ENCODE data around the gene EPS8L3.

EPS8L3 gene

DNA sequence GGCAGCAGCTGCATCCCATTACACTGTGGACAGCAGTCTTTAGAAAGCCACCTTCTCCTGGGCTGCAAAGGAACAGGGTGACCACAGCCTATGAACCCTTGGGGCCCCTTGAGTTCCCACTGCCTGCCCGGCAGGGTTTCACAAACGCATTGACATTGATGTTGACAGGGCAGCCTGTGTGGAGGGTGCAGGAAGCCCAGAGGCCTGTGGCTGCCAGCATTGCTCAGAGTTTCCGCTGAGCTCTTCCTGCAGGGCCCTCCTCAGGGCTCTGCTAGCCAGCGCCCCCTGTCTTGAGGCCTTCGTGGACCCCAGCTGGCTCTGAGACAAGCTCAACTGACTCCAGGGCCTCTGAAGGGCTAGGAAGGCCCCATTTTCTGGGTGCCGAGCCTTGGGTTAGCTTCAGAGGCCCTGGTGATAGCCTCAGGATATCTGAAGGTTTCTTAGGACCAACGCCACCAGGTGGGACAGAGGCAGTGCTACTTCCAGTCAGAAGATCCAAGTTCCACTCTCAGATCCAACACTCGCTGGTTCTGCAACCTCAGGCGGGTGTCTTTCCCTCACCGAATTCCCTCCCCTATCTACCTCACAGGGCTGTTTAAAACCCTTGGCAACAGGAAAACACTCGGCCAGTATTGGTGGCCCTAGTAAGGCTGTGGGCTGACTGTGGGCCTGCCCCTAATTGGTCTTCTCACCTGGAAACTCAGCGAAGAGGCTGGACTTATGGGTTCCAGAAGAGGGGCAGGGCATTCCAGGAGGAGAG lies 27.2 kb upstream of the EPS8L3 start:
- no peaks in the 10 kb centered on the region for H3K9me3 ChIP-seq (ENCODE audit: control insufficient read depth, low read length)
- no peaks in the 10 kb centered on the region for H3K27me3 ChIP-seq (ENCODE audit: control insufficient read depth, insufficient read depth, low read length)
- no peak overlapping the region for H3K9ac ChIP-seq (ENCODE audit: low read length)
- no peak overlapping the region for H3K4me3 ChIP-seq (ENCODE audit: low read length)
- peaks cover 73% of the 10 kb centered on the region for H3K4me1 ChIP-seq (ENCODE audit: control insufficient read depth, insufficient read depth, low read length)
- H3K36me3 ChIP-seq (ENCODE audit: control insufficient read depth, insufficient read depth, low read length), result no peaks in the 10 kb centered on the region

DNA sequence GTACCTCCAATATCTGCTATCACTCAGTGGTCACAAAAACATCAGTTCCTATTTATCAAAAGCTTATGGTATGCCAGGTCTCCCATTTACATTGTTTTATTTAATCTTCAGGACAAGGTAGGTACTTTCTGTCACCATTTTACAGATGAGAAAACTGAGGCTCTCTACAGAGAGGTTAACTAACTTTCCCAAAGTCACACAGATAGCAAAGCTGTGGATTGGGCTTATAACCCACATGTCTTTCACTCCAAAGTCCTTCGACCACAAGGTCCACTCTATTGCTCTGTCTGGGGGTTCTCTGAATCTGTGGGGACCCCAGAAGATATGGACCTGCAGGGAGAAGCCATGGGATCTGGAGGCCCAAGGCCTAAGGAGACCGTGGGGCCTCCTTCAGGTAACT lies 26.6 kb upstream of the EPS8L3 start:
- no peaks in the 10 kb centered on the region for H3K9me3 ChIP-seq (ENCODE audit: control insufficient read depth, low read length)
- no peak overlapping the region for H3K4me3 ChIP-seq (ENCODE audit: low read length)
- no peaks in the 10 kb centered on the region for H3K36me3 ChIP-seq (ENCODE audit: control insufficient read depth, insufficient read depth, low read length)
- H3K9ac ChIP-seq (ENCODE audit: low read length), result no peak overlapping the region
- H3K4me1 ChIP-seq (ENCODE audit: control insufficient read depth, insufficient read depth, low read length), result peaks cover 73% of the 10 kb centered on the region
- no peaks in the 10 kb centered on the region for H3K27me3 ChIP-seq (ENCODE audit: control insufficient read depth, insufficient read depth, low read length)

- Histone ChIP-seq H3K9ac (ENCODE audit: low read length) (no peak overlapping the region), H3K36me3 (ENCODE audit: control insufficient read depth, insufficient read depth, low read length) (no peaks in the 10 kb centered on the region), H3K4me3 (ENCODE audit: low read length) (no peak overlapping the region), H3K9me3 (ENCODE audit: control insufficient read depth, low read length) (no peaks in the 10 kb centered on the region), H3K27me3 (ENCODE audit: control insufficient read depth, insufficient read depth, low read length) (no peaks in the 10 kb centered on the region), H3K4me1 (ENCODE audit: control insufficient read depth, insufficient read depth, low read length) (peaks cover 70% of the 10 kb centered on the region)
Observed at GRCh38 chr1:109789551-109790180, 25.9 kb upstream of the EPS8L3 start.

DNA sequence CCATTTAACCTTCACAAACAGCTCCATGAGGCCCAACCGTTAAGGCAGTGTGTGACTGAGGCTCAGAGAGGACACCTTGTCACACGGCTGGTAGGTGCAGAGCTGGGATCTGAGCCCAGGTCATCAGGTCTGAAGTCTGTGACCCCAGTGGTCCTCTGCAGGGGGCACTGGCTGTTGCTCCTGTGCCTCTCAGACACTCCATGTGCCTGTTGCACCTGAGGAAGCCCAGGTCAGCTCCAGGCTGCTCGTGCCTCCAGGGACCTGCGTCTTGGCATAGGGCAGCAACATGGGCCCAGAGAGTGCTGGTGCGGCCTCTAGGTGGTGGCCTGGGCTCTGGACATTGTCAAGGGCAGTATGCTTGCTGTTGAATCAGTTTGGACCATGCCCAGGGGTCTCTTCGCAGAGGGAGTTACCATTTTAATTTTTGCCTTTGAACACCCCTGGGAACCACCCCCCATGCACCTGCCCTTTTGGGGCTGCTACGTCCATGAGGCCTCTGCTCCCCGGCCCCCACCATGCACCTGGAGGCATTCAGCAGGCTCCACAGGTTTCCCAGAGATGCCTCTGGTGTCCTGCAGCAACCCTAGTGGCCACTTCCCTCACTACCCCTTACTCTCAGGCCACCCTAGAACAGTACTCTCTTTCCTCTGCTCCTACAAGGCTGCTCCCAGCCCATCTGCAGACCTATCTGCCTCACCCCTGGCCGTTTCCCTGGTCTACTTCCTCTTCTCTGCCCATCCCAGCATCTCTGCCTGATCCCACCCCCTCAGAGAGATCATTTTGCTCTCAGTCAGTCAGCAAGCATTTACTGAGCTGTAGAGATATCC lies 25.2 kb upstream of the EPS8L3 start:
- no peaks in the 10 kb centered on the region for H3K27me3 ChIP-seq (ENCODE audit: control insufficient read depth, insufficient read depth, low read length)
- H3K36me3 ChIP-seq (ENCODE audit: control insufficient read depth, insufficient read depth, low read length), result no peaks in the 10 kb centered on the region
- no peaks in the 10 kb centered on the region for H3K9me3 ChIP-seq (ENCODE audit: control insufficient read depth, low read length)
- H3K4me3 ChIP-seq (ENCODE audit: low read length), result no peak overlapping the region
- peaks cover 70% of the 10 kb centered on the region for H3K4me1 ChIP-seq (ENCODE audit: control insufficient read depth, insufficient read depth, low read length)
- H3K9ac ChIP-seq (ENCODE audit: low read length), result no peak overlapping the region

GRCh38 chr1:109787845-109788601 lies 24.3 kb upstream of the EPS8L3 start:
- H3K4me3 ChIP-seq (ENCODE audit: low read length), result no peak overlapping the region
- H3K9me3 ChIP-seq (ENCODE audit: control insufficient read depth, low read length), result no peaks in the 10 kb centered on the region
- no peaks in the 10 kb centered on the region for H3K27me3 ChIP-seq (ENCODE audit: control insufficient read depth, insufficient read depth, low read length)
- H3K36me3 ChIP-seq (ENCODE audit: control insufficient read depth, insufficient read depth, low read length), result no peaks in the 10 kb centered on the region
- H3K9ac ChIP-seq (ENCODE audit: low read length), result no peak overlapping the region
- H3K4me1 ChIP-seq (ENCODE audit: control insufficient read depth, insufficient read depth, low read length), result peaks cover 72% of the 10 kb centered on the region

DNA sequence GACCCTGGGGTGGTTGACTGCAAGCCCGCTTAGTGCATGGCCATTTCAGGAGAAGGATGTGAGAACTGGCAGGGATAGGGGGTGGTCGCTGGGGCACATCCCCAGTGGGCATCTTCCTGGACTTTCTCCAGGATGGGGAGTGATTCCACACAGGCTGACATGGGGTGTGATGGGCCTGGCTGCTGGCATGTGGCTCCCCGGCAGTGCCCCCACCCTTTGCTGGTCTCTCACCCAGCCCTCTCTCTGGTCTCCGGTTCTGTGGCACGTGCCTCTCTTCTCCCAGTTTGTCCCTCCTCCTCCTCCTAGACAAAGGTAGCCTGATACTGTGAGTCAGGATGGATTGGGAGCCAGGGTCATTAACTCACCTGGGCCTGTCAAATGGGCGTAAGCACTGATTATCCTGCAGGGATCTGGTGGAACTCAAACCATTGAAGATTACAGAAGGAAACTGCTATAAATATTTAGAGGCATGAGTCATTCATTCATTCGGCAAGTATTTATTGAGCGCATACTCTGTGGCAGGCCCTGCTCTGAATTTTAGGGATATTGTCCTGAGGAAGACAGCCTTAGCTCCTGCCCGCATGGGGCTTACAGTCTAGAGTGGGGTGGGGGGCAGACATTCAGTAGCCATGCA lies 23.6 kb upstream of the EPS8L3 start:
- Histone ChIP-seq H3K4me1 (ENCODE audit: control insufficient read depth, insufficient read depth, low read length) (peaks cover 71% of the 10 kb centered on the region), H3K36me3 (ENCODE audit: control insufficient read depth, insufficient read depth, low read length) (no peaks in the 10 kb centered on the region), H3K27me3 (ENCODE audit: control insufficient read depth, insufficient read depth, low read length) (no peaks in the 10 kb centered on the region), H3K9ac (ENCODE audit: low read length) (no peak overlapping the region), H3K9me3 (ENCODE audit: control insufficient read depth, low read length) (no peaks in the 10 kb centered on the region), H3K4me3 (ENCODE audit: low read length) (no peak overlapping the region)

DNA sequence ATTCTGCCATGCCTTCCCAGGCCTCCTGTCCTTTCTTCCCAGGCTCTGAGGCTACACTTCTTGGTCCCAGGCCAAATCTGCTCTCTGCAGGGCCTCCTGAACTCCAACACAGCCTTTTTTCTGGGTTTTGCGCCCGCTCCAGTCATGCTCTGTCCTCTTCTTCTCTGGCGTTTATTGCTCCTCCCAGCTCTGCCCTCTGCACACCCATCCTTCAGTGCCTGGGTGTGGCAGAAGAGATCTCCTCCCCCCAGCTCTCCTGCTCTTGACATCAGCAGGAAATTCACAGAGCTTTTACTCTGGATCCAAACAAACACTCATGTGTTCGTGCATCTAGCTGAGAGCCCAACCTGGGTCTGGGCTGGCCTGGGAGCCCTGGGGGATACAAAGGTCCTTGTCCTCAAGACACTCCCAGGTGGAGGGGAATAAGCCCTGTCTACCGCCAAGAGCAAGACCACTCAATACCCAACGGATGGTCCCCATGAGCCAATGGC lies 22.9 kb upstream of the EPS8L3 start:
- H3K4me1 ChIP-seq (ENCODE audit: control insufficient read depth, insufficient read depth, low read length), result peaks cover 63% of the 10 kb centered on the region
- H3K9ac ChIP-seq (ENCODE audit: low read length), result no peak overlapping the region
- H3K27me3 ChIP-seq (ENCODE audit: control insufficient read depth, insufficient read depth, low read length), result no peaks in the 10 kb centered on the region
- H3K4me3 ChIP-seq (ENCODE audit: low read length), result no peak overlapping the region
- no peaks in the 10 kb centered on the region for H3K36me3 ChIP-seq (ENCODE audit: control insufficient read depth, insufficient read depth, low read length)
- no peaks in the 10 kb centered on the region for H3K9me3 ChIP-seq (ENCODE audit: control insufficient read depth, low read length)

DNA sequence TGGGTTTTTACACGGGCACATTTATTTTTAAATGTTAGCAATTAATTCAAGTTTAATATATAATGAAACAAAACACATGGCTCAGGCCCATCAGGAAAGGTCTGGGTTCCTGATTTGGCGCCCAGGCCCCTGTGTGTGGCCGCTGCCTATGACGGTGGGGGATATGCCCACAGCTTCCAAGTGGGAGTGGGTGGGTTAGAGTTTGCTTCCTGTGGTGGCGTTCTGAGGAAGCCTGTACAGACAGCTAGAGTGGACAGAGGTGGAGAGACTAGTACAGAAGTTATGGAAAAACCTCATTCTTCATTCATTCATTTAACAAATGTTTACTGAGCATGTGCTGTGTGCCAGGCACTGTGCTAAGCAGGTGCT lies 22.4 kb upstream of the EPS8L3 start:
- H3K4me3 ChIP-seq (ENCODE audit: low read length), result no peak overlapping the region
- peaks cover 59% of the 10 kb centered on the region for H3K4me1 ChIP-seq (ENCODE audit: control insufficient read depth, insufficient read depth, low read length)
- H3K36me3 ChIP-seq (ENCODE audit: control insufficient read depth, insufficient read depth, low read length), result no peaks in the 10 kb centered on the region
- no peaks in the 10 kb centered on the region for H3K9me3 ChIP-seq (ENCODE audit: control insufficient read depth, low read length)
- H3K27me3 ChIP-seq (ENCODE audit: control insufficient read depth, insufficient read depth, low read length), result no peaks in the 10 kb centered on the region
- no peak overlapping the region for H3K9ac ChIP-seq (ENCODE audit: low read length)

- Histone ChIP-seq H3K36me3 (ENCODE audit: control insufficient read depth, insufficient read depth, low read length) (no peaks in the 10 kb centered on the region), H3K4me3 (ENCODE audit: low read length) (no peak overlapping the region), H3K9ac (ENCODE audit: low read length) (no peak overlapping the region), H3K4me1 (ENCODE audit: control insufficient read depth, insufficient read depth, low read length) (peaks cover 57% of the 10 kb centered on the region), H3K27me3 (ENCODE audit: control insufficient read depth, insufficient read depth, low read length) (no peaks in the 10 kb centered on the region), H3K9me3 (ENCODE audit: control insufficient read depth, low read length) (no peaks in the 10 kb centered on the region)
Observed at GRCh38 chr1:109785446-109786111, 21.9 kb upstream of the EPS8L3 start.

- Histone ChIP-seq H3K4me3 (ENCODE audit: low read length) (no peak overlapping the region), H3K27me3 (ENCODE audit: control insufficient read depth, insufficient read depth, low read length) (no peaks in the 10 kb centered on the region), H3K9ac (ENCODE audit: low read length) (no peak overlapping the region), H3K4me1 (ENCODE audit: control insufficient read depth, insufficient read depth, low read length) (peaks cover 57% of the 10 kb centered on the region), H3K36me3 (ENCODE audit: control insufficient read depth, insufficient read depth, low read length) (no peaks in the 10 kb centered on the region), H3K9me3 (ENCODE audit: control insufficient read depth, low read length) (no peaks in the 10 kb centered on the region)
Observed at GRCh38 chr1:109784551-109785252, 21.0 kb upstream of the EPS8L3 start.
